ENCODE data around the gene NKAIN1.
"Not testable (repeated sequence)": the region's sequence is repeated elsewhere in the genome, so short reads cannot be mapped to it uniquely, and the experiment has no call there.

NKAIN1 gene

DNA sequence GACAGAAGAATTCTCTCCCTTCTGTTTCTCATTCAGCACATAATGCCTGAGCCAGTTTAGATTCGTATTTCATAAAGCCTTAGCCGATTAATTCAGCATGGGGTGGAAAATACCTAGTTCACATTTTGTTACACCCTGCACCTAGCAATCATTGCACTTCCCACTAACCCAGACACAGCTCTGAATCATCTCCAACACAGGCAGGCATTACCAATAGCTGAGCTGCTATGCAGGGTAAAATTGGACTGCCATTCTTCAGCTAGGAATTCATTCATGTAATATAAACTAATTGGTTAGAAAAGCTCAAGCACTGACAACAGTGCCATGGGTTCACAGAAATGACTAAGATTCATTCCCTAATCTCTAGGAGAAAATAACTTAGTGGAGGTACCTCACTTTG is 26.9 kb upstream of the NKAIN1 start:
- H3K27ac ChIP-seq, result no peak overlapping the region

DNA sequence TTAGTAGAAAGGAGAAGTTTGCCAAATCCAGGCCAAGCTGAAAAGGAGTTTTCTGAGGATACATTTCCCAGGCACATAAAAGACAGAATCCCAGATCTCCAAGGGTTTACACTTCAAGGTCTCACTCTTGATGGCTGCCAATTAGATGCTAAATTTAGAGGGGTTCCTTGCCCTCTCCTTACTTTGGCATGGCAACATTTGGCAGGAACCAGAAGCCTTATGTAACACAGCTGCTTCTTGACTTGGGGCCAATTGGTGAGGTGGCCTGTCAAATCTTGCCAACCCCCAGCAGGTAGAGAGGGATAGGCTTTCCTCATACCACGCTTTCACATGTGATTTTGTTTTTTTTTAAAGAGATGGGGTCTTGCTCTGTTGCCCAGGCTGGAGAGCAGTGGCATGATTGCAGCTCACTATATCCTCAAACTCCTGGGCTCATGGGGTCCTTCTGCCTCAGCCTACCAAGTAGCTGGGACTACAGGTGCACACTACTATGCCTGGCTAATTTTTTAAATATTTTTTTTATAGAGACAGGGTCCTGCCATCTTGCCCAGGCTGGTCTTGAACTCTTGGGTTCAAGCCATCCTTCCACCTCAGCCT is 25.2 kb upstream of the NKAIN1 start:
- H3K27ac ChIP-seq, result no peak overlapping the region
- H3K4me1 ChIP-seq, result no peaks in the 10 kb centered on the region
- H2AFZ ChIP-seq, result no peak overlapping the region
- H3K4me3 ChIP-seq (ENCODE audit: low read depth, low read length), result no peak overlapping the region
- H3K36me3 ChIP-seq (ENCODE audit: control insufficient read depth, insufficient read depth, low read length), result no peaks in the 10 kb centered on the region
- no peak overlapping the region for H3K9ac ChIP-seq
- TF ChIP-seq CTCF (IDR thresholded peaks at IDR 0.05), result no peak
- no peak overlapping the region for H3K4me2 ChIP-seq (ENCODE audit: low read length)
- no peaks in the 10 kb centered on the region for H3K27me3 ChIP-seq (ENCODE audit: control insufficient read depth, insufficient read depth, low read length)
- H3K9me3 ChIP-seq (ENCODE audit: control insufficient read depth, low read length), result no peaks in the 10 kb centered on the region
- H3K79me2 ChIP-seq, result no peaks in the 10 kb centered on the region

More for the DNA sequence above, 26.9 kb upstream of the NKAIN1 start:
- no peaks in the 10 kb centered on the region for H3K79me2 ChIP-seq
- no peak overlapping the region for H3K4me3 ChIP-seq (ENCODE audit: low read depth, low read length)
- H3K4me2 ChIP-seq (ENCODE audit: low read length), result no peak overlapping the region
- no peaks in the 10 kb centered on the region for H3K4me1 ChIP-seq
- TF ChIP-seq CTCF (IDR thresholded peaks at IDR 0.05), result no peak
- no peak overlapping the region for H3K9ac ChIP-seq
- H2AFZ ChIP-seq, result no peak overlapping the region
- H3K9me3 ChIP-seq (ENCODE audit: control insufficient read depth, low read length), result no peaks in the 10 kb centered on the region
- no peaks in the 10 kb centered on the region for H3K36me3 ChIP-seq (ENCODE audit: control insufficient read depth, insufficient read depth, low read length)
- H3K27me3 ChIP-seq (ENCODE audit: control insufficient read depth, insufficient read depth, low read length), result no peaks in the 10 kb centered on the region

- H2AFZ ChIP-seq, result no peak overlapping the region
- no peaks in the 10 kb centered on the region for H3K27me3 ChIP-seq (ENCODE audit: control insufficient read depth, insufficient read depth, low read length)
- H3K4me3 ChIP-seq (ENCODE audit: low read depth, low read length), result no peak overlapping the region
- no peaks in the 10 kb centered on the region for H3K79me2 ChIP-seq
- H3K36me3 ChIP-seq (ENCODE audit: control insufficient read depth, insufficient read depth, low read length), result no peaks in the 10 kb centered on the region
- no peaks in the 10 kb centered on the region for H3K4me1 ChIP-seq
- no peak overlapping the region for H3K27ac ChIP-seq
- no peaks in the 10 kb centered on the region for H3K9me3 ChIP-seq (ENCODE audit: control insufficient read depth, low read length)
- H3K9ac ChIP-seq, result no peak overlapping the region
- TF ChIP-seq CTCF (IDR thresholded peaks at IDR 0.05), result no peak
- H3K4me2 ChIP-seq (ENCODE audit: low read length), result no peak overlapping the region
These were observed 23.7 kb upstream of the NKAIN1 start for GRCh38 chr1:31263408-31263807.

- H2AFZ ChIP-seq; H3K36me3 ChIP-seq (ENCODE audit: control insufficient read depth, insufficient read depth, low read length); H3K27me3 ChIP-seq (ENCODE audit: control insufficient read depth, insufficient read depth, low read length); H3K79me2 ChIP-seq; H3K9me3 ChIP-seq (ENCODE audit: control insufficient read depth, low read length); H3K27ac ChIP-seq; H3K4me2 ChIP-seq (ENCODE audit: low read length); H3K9ac ChIP-seq; H3K4me3 ChIP-seq (ENCODE audit: low read depth, low read length); H3K4me1 ChIP-seq: not testable (repeated sequence)
These were observed 22.7 kb upstream of the NKAIN1 start for GRCh38 chr1:31262393-31262792.

DNA sequence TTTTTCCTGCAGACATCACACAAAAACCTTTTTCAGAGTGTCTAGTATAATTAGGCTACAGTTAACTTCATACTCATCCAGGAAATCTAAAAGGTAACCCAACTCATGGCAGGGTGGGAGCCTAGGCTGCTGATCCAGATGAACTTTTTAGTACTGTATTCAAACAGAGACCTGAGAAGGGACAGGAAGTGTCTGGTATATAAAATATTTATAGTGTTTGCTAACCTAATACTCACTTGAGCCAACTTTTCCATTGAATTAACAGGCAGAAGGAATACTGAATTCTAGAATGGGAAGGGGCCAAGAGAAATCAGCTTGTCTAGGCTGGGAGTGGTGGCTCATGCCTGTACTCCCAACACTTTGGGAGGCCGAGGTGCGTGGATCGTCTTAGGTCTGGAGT is 22.2 kb upstream of the NKAIN1 start:
- Histone ChIP-seq H3K4me3 (ENCODE audit: low read depth, low read length) (no peak overlapping the region), H3K27me3 (ENCODE audit: control insufficient read depth, insufficient read depth, low read length) (no peaks in the 10 kb centered on the region), H2AFZ (no peak overlapping the region), H3K9ac (no peak overlapping the region), H3K4me1 (no peaks in the 10 kb centered on the region), H3K79me2 (no peaks in the 10 kb centered on the region), H3K4me2 (ENCODE audit: low read length) (no peak overlapping the region), H3K27ac (no peak overlapping the region), H3K36me3 (ENCODE audit: control insufficient read depth, insufficient read depth, low read length) (no peaks in the 10 kb centered on the region), H3K9me3 (ENCODE audit: control insufficient read depth, low read length) (no peaks in the 10 kb centered on the region)
- no peak for TF ChIP-seq CTCF (IDR thresholded peaks at IDR 0.05)

Measured in parathyroid adenoma (tissue), 2 donors.